ENCODE results near the gene C8A.

DNA sequence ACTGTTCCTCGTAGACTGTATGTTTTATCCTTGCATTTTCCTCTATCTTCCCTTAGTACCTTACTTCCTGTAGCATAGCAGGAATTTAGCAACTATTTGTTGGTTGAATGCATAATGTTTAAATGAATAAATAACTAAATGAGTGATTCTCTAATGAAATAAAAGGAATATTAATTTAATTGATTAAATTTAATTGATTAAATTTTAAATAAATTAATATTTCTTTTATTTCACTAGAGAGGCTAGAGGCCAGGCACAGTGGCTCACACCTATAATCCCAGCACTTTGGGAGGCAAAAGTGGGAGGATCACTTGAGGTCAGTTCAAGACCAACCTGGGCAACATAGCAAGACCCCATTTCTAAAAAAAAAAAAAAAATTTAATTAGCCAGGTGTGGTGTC is 85.4 kb downstream of the C8A start:
- TF ChIP-seq, protein P1, sequence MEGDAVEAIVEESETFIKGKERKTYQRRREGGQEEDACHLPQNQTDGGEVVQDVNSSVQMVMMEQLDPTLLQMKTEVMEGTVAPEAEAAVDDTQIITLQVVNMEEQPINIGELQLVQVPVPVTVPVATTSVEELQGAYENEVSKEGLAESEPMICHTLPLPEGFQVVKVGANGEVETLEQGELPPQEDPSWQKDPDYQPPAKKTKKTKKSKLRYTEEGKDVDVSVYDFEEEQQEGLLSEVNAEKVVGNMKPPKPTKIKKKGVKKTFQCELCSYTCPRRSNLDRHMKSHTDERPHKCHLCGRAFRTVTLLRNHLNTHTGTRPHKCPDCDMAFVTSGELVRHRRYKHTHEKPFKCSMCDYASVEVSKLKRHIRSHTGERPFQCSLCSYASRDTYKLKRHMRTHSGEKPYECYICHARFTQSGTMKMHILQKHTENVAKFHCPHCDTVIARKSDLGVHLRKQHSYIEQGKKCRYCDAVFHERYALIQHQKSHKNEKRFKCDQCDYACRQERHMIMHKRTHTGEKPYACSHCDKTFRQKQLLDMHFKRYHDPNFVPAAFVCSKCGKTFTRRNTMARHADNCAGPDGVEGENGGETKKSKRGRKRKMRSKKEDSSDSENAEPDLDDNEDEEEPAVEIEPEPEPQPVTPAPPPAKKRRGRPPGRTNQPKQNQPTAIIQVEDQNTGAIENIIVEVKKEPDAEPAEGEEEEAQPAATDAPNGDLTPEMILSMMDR (IDR thresholded peaks at IDR 0.05; ENCODE audit: low read depth, low read length, missing input control): no peak
- no peak for TF ChIP-seq JUND (IDR thresholded peaks at IDR 0.05)
- no peak for TF ChIP-seq GABPA (IDR thresholded peaks at IDR 0.05 in 1 of 2, conservative IDR thresholded peaks at IDR 0.05 in 1 of 2)
- TF ChIP-seq, protein P2, sequence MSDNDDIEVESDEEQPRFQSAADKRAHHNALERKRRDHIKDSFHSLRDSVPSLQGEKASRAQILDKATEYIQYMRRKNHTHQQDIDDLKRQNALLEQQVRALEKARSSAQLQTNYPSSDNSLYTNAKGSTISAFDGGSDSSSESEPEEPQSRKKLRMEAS (IDR thresholded peaks at IDR 0.05): no peak
